ENCODE data around the gene WNK4.

DNA sequence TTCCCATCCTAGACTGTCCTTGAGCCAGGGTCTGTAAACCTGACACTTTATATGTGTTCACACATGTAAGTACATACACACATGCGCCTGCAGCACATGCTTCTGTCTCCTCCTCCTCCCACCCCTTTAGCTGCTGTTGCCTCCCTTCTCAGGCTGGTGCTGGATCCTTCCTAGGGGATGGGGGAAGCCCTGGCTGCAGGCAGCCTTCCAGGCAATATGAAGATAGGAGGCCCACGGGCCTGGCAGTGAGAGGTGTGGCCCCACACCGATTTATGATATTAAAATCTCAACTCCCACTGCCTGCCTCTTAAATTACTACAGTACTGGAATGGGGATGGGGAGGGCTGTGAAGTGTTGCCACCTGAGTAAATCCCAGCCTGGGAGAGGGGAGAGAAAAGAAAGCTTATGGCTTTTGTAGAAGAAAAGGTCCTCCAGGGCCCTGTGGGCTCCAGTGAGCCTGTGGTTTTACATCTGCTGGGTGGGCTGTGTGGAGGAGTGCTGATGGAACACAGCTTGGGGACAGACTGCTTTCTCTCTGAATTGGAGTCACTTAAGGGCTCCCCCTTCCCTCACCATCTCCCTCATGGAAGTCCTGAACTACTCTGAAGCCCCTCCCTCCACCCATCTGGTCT lies 990 bp upstream of the WNK4 start:
- TF ChIP-seq, protein P1, sequence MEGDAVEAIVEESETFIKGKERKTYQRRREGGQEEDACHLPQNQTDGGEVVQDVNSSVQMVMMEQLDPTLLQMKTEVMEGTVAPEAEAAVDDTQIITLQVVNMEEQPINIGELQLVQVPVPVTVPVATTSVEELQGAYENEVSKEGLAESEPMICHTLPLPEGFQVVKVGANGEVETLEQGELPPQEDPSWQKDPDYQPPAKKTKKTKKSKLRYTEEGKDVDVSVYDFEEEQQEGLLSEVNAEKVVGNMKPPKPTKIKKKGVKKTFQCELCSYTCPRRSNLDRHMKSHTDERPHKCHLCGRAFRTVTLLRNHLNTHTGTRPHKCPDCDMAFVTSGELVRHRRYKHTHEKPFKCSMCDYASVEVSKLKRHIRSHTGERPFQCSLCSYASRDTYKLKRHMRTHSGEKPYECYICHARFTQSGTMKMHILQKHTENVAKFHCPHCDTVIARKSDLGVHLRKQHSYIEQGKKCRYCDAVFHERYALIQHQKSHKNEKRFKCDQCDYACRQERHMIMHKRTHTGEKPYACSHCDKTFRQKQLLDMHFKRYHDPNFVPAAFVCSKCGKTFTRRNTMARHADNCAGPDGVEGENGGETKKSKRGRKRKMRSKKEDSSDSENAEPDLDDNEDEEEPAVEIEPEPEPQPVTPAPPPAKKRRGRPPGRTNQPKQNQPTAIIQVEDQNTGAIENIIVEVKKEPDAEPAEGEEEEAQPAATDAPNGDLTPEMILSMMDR (IDR thresholded peaks at IDR 0.05) = no peak
- no peak for TF ChIP-seq POLR2A (IDR thresholded peaks at IDR 0.05)

All from thyroid gland (tissue), 4 donors.